DOHH2 (cell line): ENCODE results near the gene SLC7A14.

Experiments
- H3F3A ChIP-seq: fragments of 200-600 bp; sonication (generic), shearing (Covaris generic); 2 replicates; pipeline ENCODE4 v1.6.0; 2016; ENCODE audit warnings: antibody characterized with exemption, mild to moderate bottlenecking; ENCODE audit not compliant: control insufficient read depth, insufficient read depth
- H3K27ac ChIP-seq: fragments of 200-600 bp; sonication (generic); 2 replicates; pipeline ENCODE4 v1.5.1; 2014; ENCODE audit warnings: low read depth, mild to moderate bottlenecking, low read length, moderate library complexity
- H3K27me3 ChIP-seq: fragments of 200-600 bp; sonication (generic); 2 replicates; pipeline ENCODE4 v1.6.1; 2014; ENCODE audit warnings: mild to moderate bottlenecking, low read length, mixed read lengths; ENCODE audit not compliant: control insufficient read depth
- H3K36me3 ChIP-seq: fragments of 200-600 bp; sonication (generic); 2 replicates; pipeline ENCODE4 v1.6.1; 2014; ENCODE audit warnings: mild to moderate bottlenecking, low read length, moderate library complexity, mixed read lengths; ENCODE audit not compliant: control insufficient read depth
- H3K4me1 ChIP-seq: fragments of 200-600 bp; sonication (generic); 2 replicates; pipeline ENCODE4 v1.6.1; 2014; ENCODE audit warnings: mild to moderate bottlenecking, low read length, mixed read lengths; ENCODE audit not compliant: control insufficient read depth
- H3K4me2 ChIP-seq: fragments of 200-600 bp; sonication (generic); 2 replicates; pipeline ENCODE4 v1.6.0; 2014; ENCODE audit warnings: mild to moderate bottlenecking, low read length, moderate library complexity
- H3K4me3 ChIP-seq: fragments of 200-600 bp; sonication (generic); 2 replicates; pipeline ENCODE4 v1.5.1; 2014; ENCODE audit warnings: mild to moderate bottlenecking, low read length, mixed read lengths
- H3K79me2 ChIP-seq: fragments of 200-600 bp; sonication (generic); 2 replicates; pipeline ENCODE4 v1.6.1; 2014; ENCODE audit warnings: mild to moderate bottlenecking, low read length, mixed read lengths; ENCODE audit not compliant: control insufficient read depth
- H3K9me2 ChIP-seq: fragments of 200-600 bp; sonication (generic); replicated peaks from 2 replicates; pipeline ENCODE4 v1.6.1; 2014; ENCODE audit warnings: mild to moderate bottlenecking, low read length, mixed read lengths; ENCODE audit not compliant: control insufficient read depth
- H3K9me3 ChIP-seq: fragments of 200-600 bp; sonication (generic); 2 replicates; pipeline ENCODE4 v1.6.1; 2014; ENCODE audit warnings: antibody characterized with exemption, low read length, mixed read lengths; ENCODE audit not compliant: control insufficient read depth, insufficient read depth
- H4K20me1 ChIP-seq: fragments of 200-600 bp; sonication (generic); 2 replicates; pipeline ENCODE4 v1.6.0; 2014; ENCODE audit warnings: low read depth, mild to moderate bottlenecking, antibody characterized with exemption, low read length, moderate library complexity; ENCODE audit not compliant: control insufficient read depth, insufficient read depth
- CTCF ChIP-seq: fragments of 200-600 bp; sonication (generic); IDR thresholded peaks from one replicate; pipeline ENCODE4 v1.5.1; 2014; ENCODE audit warnings: antibody characterized with exemption, mild to moderate bottlenecking, low read depth, low read length; ENCODE audit not compliant: poor library complexity, severe bottlenecking
- EZH2phosphoT487 ChIP-seq: fragments of 200-600 bp; sonication (generic); IDR thresholded peaks from 2 replicates; pipeline ENCODE4 v1.6.1; 2017; ENCODE audit warnings: borderline replicate concordance, mild to moderate bottlenecking, antibody characterized with exemption, low read length, moderate library complexity, mixed read lengths

SLC7A14 gene

GRCh38 chr3:170482199-170482598 is 103.7 kb downstream of the SLC7A14 start:
- Histone ChIP-seq H3F3A (no peaks in the 10 kb centered on the region), H3K9me2 (no peaks in the 10 kb centered on the region), H3K27ac (no peak overlapping the region), H3K4me2 (no peak overlapping the region), H3K9me3 (no peaks in the 10 kb centered on the region), H3K79me2 (no peaks in the 10 kb centered on the region), H4K20me1 (no peaks in the 10 kb centered on the region), H3K4me1 (no peaks in the 10 kb centered on the region), H3K36me3 (no peaks in the 10 kb centered on the region), H3K4me3 (no peak overlapping the region), H3K27me3 (0 out of 2 replicates have a peak, but pooled peaks cover 2% of the 10 kb centered on the region)
- TF ChIP-seq EZH2phosphoT487 = no peak
- no peak for TF ChIP-seq CTCF

- Histone ChIP-seq H3K79me2 (no peaks in the 10 kb centered on the region), H3K27ac (no peak overlapping the region), H3K36me3 (no peaks in the 10 kb centered on the region), H4K20me1 (no peaks in the 10 kb centered on the region), H3F3A (no peaks in the 10 kb centered on the region), H3K9me2 (no peaks in the 10 kb centered on the region), H3K4me2 (no peak overlapping the region), H3K9me3 (no peaks in the 10 kb centered on the region), H3K27me3 (peaks cover 16% of the 10 kb centered on the region), H3K4me1 (no peaks in the 10 kb centered on the region), H3K4me3 (no peak overlapping the region)
- TF ChIP-seq EZH2phosphoT487 (no peak), CTCF (no peak)
These were observed 105.8 kb downstream of the SLC7A14 start for GRCh38 chr3:170480111-170480510.

GRCh38 chr3:170477395-170477794 is 108.5 kb downstream of the SLC7A14 start:
- H3K4me2 ChIP-seq = no peak overlapping the region
- H3K4me1 ChIP-seq = no peaks in the 10 kb centered on the region
- no peaks in the 10 kb centered on the region for H3K36me3 ChIP-seq
- no peak for TF ChIP-seq EZH2phosphoT487
- TF ChIP-seq CTCF = no peak
- H3K9me3 ChIP-seq = no peaks in the 10 kb centered on the region
- H3K4me3 ChIP-seq = no peak overlapping the region
- H3F3A ChIP-seq = no peaks in the 10 kb centered on the region
- no peaks in the 10 kb centered on the region for H3K79me2 ChIP-seq
- H3K27ac ChIP-seq = no peak overlapping the region
- no peaks in the 10 kb centered on the region for H3K9me2 ChIP-seq
- H4K20me1 ChIP-seq = no peaks in the 10 kb centered on the region
- H3K27me3 ChIP-seq = peaks cover 36% of the 10 kb centered on the region

GRCh38 chr3:170476291-170476690 is 109.6 kb downstream of the SLC7A14 start:
- Histone ChIP-seq H3K79me2 (no peaks in the 10 kb centered on the region), H3K9me3 (no peaks in the 10 kb centered on the region), H3K4me2 (no peak overlapping the region), H3F3A (no peaks in the 10 kb centered on the region), H3K36me3 (no peaks in the 10 kb centered on the region), H3K4me1 (no peaks in the 10 kb centered on the region), H4K20me1 (no peaks in the 10 kb centered on the region), H3K27me3 (peaks cover 36% of the 10 kb centered on the region), H3K27ac (no peak overlapping the region), H3K9me2 (no peaks in the 10 kb centered on the region), H3K4me3 (no peak overlapping the region)
- TF ChIP-seq EZH2phosphoT487 (no peak), CTCF (no peak)
